SU-DHL-6 (cell line): ENCODE results near the gene CD101.

ENCODE experiments used
- H2AFZ ChIP-seq: fragments of 200-600 bp; sonication (generic); 2 replicates; pipeline ENCODE4 v1.6.1; 2014; ENCODE audit warnings: low read depth, mild to moderate bottlenecking, moderate library complexity, mixed read lengths, antibody characterized with exemption, low read length; ENCODE audit not compliant: severe bottlenecking
- H3F3A ChIP-seq: fragments of 200-600 bp; shearing (Covaris generic); 2 replicates; pipeline ENCODE4 v1.6.0; 2016; ENCODE audit warnings: antibody characterized with exemption, mild to moderate bottlenecking; ENCODE audit not compliant: insufficient read depth
- H3K27ac ChIP-seq: fragments of 200-600 bp; sonication (generic); 2 replicates; pipeline ENCODE4 v1.5.1; 2016; ENCODE audit warnings: low read depth, mild to moderate bottlenecking, low read length, moderate library complexity, mixed read lengths
- H3K27me3 ChIP-seq: fragments of 200-600 bp; sonication (generic), shearing (Covaris generic); 2 replicates; pipeline ENCODE4 v1.6.0; 2014; ENCODE audit warnings: mild to moderate bottlenecking, low read length
- H3K36me3 ChIP-seq: fragments of 200-600 bp; sonication (generic); 2 replicates; pipeline ENCODE4 v1.6.1; 2014; ENCODE audit warnings: mild to moderate bottlenecking, low read length, mixed read lengths
- H3K4me2 ChIP-seq: fragments of 300-600, 200-600 bp; shearing (Covaris generic), sonication (generic); 2 replicates; pipeline ENCODE4 v1.6.0; 2014; ENCODE audit warnings: low read length, low read depth, mild to moderate bottlenecking; ENCODE audit not compliant: poor library complexity, severe bottlenecking
- H3K4me3 ChIP-seq: fragments of 200-600 bp; sonication (generic); 2 replicates; pipeline ENCODE4 v1.5.1; 2014; ENCODE audit warnings: antibody characterized with exemption, low read length, mild to moderate bottlenecking, mixed read lengths; ENCODE audit not compliant: insufficient read depth, poor library complexity, severe bottlenecking
- H3K79me2 ChIP-seq: fragments of 200-600 bp; sonication (generic); 2 replicates; pipeline ENCODE4 v1.6.1; 2014; ENCODE audit warnings: mild to moderate bottlenecking, low read length, moderate library complexity; ENCODE audit not compliant: insufficient read depth
- H3K9ac ChIP-seq: fragments of 200-600 bp; sonication (generic); 2 replicates; pipeline ENCODE4 v1.7.0; 2014; ENCODE audit warnings: mild to moderate bottlenecking, low read length
- H3K9me2 ChIP-seq: fragments of 200-600 bp; sonication (generic); replicated peaks from 2 replicates; pipeline ENCODE4 v1.6.1; 2014; ENCODE audit warnings: low read length; ENCODE audit not compliant: insufficient read depth
- H3K9me3 ChIP-seq: fragments of 200-600 bp; sonication (generic); 2 replicates; pipeline ENCODE4 v1.6.1; 2014; ENCODE audit warnings: low read length, mixed read lengths; ENCODE audit not compliant: insufficient read depth
- H4K20me1 ChIP-seq: fragments of 200-600 bp; sonication (generic); 2 replicates; pipeline ENCODE4 v1.6.1; 2014; ENCODE audit warnings: low read depth, mild to moderate bottlenecking, antibody characterized with exemption, low read length, moderate library complexity, mixed read lengths
- CTCF ChIP-seq: fragments of 200-600 bp; sonication (generic); IDR thresholded peaks from one replicate; pipeline ENCODE4 v1.5.1; 2017; ENCODE audit warnings: antibody characterized with exemption, mild to moderate bottlenecking, low read length, moderate library complexity; ENCODE audit not compliant: insufficient read depth, poor library complexity, severe bottlenecking
- EZH2phosphoT487 ChIP-seq: fragments of 200-600 bp; sonication (generic), shearing (Covaris generic); conservative IDR thresholded peaks from 2 replicates; pipeline ENCODE4 v1.6.1; 2018; ENCODE audit warnings: mild to moderate bottlenecking, antibody characterized with exemption, low read length, moderate library complexity, mixed read lengths

Gene CD101

DNA sequence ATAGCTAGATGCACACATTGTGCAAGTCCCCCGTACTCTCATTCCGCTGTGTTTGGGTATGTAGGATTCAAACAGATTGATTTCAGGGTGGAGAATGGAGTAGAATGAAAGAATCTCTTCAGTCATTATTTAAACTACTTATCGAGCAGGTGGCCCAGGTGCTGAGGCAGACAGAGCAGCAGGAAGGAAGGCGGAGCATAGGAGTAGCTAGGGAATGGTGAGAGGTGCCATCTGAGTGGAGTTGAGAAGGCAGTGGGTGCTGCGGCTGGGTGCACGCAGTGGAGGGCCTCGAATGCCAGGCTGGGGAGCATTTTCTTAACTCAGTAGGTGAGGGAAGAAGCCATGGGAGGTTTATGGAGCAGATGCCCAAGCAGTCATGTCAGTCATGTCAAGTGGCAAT is 45.2 kb upstream of the CD101 start:
- no peak overlapping the region for H2AFZ ChIP-seq

DNA sequence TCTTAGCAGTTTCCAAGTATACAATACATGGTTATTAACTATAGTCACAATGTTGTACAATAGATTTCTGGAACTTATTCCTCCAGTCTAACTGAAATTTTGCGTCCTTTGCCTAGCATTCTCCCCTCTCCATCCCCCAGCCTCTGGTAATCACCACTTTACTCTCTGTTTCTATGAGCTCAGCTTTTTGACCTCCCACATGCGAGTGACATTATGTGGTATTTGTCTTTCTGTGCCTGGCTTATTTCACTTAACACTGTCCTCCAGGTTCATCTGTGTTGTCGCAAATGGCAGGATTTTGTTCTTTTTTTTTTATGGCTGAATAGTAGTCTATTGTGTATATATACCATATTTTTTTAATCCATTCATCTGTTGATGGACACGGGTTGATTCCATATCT is 43.9 kb upstream of the CD101 start:
- H3K9me2 ChIP-seq = no peaks in the 10 kb centered on the region
- H3K9ac ChIP-seq = no peak overlapping the region
- no peak overlapping the region for H3K27ac ChIP-seq
- no peak overlapping the region for H3K4me2 ChIP-seq
- H3F3A ChIP-seq = no peaks in the 10 kb centered on the region
- no peak for TF ChIP-seq EZH2phosphoT487
- TF ChIP-seq CTCF = no peak
- no peaks in the 10 kb centered on the region for H4K20me1 ChIP-seq
- H3K27me3 ChIP-seq = no peaks in the 10 kb centered on the region
- no peaks in the 10 kb centered on the region for H3K36me3 ChIP-seq
- no peak overlapping the region for H3K4me3 ChIP-seq
- H3K9me3 ChIP-seq = no peaks in the 10 kb centered on the region
- no peak overlapping the region for H2AFZ ChIP-seq
- no peaks in the 10 kb centered on the region for H3K79me2 ChIP-seq

More for the DNA sequence above, 45.2 kb upstream of the CD101 start:
- H3K4me3 ChIP-seq = no peak overlapping the region
- no peaks in the 10 kb centered on the region for H3K9me2 ChIP-seq
- TF ChIP-seq CTCF = no peak
- no peak for TF ChIP-seq EZH2phosphoT487
- H3K4me2 ChIP-seq = no peak overlapping the region
- H4K20me1 ChIP-seq = no peaks in the 10 kb centered on the region
- H3K27me3 ChIP-seq = no peaks in the 10 kb centered on the region
- no peak overlapping the region for H3K27ac ChIP-seq
- no peaks in the 10 kb centered on the region for H3K9me3 ChIP-seq
- H3K9ac ChIP-seq = no peak overlapping the region
- H3F3A ChIP-seq = no peaks in the 10 kb centered on the region
- no peaks in the 10 kb centered on the region for H3K36me3 ChIP-seq
- no peaks in the 10 kb centered on the region for H3K79me2 ChIP-seq

GRCh38 chr1:116958110-116958509 is 43.5 kb upstream of the CD101 start:
- no peak overlapping the region for H3K9ac ChIP-seq

More at GRCh38 chr1:116958110-116958509, 43.5 kb upstream of the CD101 start:
- Histone ChIP-seq H3K36me3 (no peaks in the 10 kb centered on the region), H3K4me3 (no peak overlapping the region), H4K20me1 (no peaks in the 10 kb centered on the region), H3K27ac (no peak overlapping the region), H2AFZ (no peak overlapping the region), H3F3A (no peaks in the 10 kb centered on the region), H3K4me2 (no peak overlapping the region), H3K9me2 (no peaks in the 10 kb centered on the region), H3K27me3 (no peaks in the 10 kb centered on the region), H3K79me2 (no peaks in the 10 kb centered on the region), H3K9me3 (no peaks in the 10 kb centered on the region)
- no peak for TF ChIP-seq EZH2phosphoT487
- no peak for TF ChIP-seq CTCF
